ENCODE results near the gene ADAMTS12. TPM values are rescaled to one million over a fixed set of nuclear protein-coding genes. Genes with fewer than 3 reads are reported as not detected.

The ADAMTS12 gene
- total RNA-seq, 1 experiment from 2014 or later = 6.2 TPM

- Mint-ChIP-seq H3K9me3 (no peaks in the 10 kb centered on the region), H3K27me3 (ENCODE audit: low read depth) (no peaks in the 10 kb centered on the region), H3K36me3 (ENCODE audit: insufficient read depth in 1 of 3, low read depth in 3 of 3) (peaks cover 12 to 30% (median 23%) of the 10 kb centered on the region in 3 experiments; a peak in 6 of 7 replicates), H3K27ac (peak overlapping the region; percentile 47 to 89 (median 85); a peak in 4 of 7 replicates), H3K4me3 (no peak overlapping the region), H3K4me1 (peaks cover 30 to 38% of the 10 kb centered on the region in 2 experiments)
- no peak overlapping the region for H2AFZ ChIP-seq (ENCODE audit: low read length)
- no peak overlapping the region for H3K14ac ChIP-seq (ENCODE audit: insufficient read depth, low read length)
- H3T11ph ChIP-seq (ENCODE audit: low read length) = no peak overlapping the region
- H3K23me2 ChIP-seq (ENCODE audit: insufficient read length, low read depth, low read length, poor library complexity, severe bottlenecking) = no peaks in the 10 kb centered on the region
- H3K23ac ChIP-seq (ENCODE audit: insufficient read length, low read depth, low read length) = no peak overlapping the region
- no peaks in the 10 kb centered on the region for H3K27me3 ChIP-seq (ENCODE audit: insufficient read depth, low read length)
- H3K79me2 ChIP-seq (ENCODE audit: insufficient read depth, low read length) = no peaks in the 10 kb centered on the region
- H3K9ac ChIP-seq (ENCODE audit: extremely low read depth, insufficient read length, low read length) = no peak overlapping the region
- no peak overlapping the region for H4K8ac ChIP-seq (replicated peaks; ENCODE audit: insufficient read length, low read depth, low read length)
- H2AK5ac ChIP-seq (ENCODE audit: insufficient read length, low read length) = no peak overlapping the region
- no peak overlapping the region for H3K18ac ChIP-seq (ENCODE audit: insufficient read length, low read depth, low read length)
- H2BK20ac ChIP-seq (ENCODE audit: low read depth, low read length, poor library complexity, severe bottlenecking) = no peak overlapping the region
- H3K4me2 ChIP-seq (ENCODE audit: insufficient read depth, insufficient read length, low read length) = no peak overlapping the region
- no peaks in the 10 kb centered on the region for H3K79me1 ChIP-seq (ENCODE audit: insufficient read depth, low read depth, low read length, poor library complexity, severe bottlenecking)
- no peak overlapping the region for H4K91ac ChIP-seq (ENCODE audit: insufficient read length, low read depth, low read length)
- no peaks in the 10 kb centered on the region for H4K20me1 ChIP-seq (ENCODE audit: control insufficient read depth, insufficient read depth, insufficient read length)
- no peak overlapping the region for H3K27ac ChIP-seq (ENCODE audit: insufficient read length, low read depth, low read length)
- H2BK120ac ChIP-seq (ENCODE audit: low read depth, low read length, poor library complexity, severe bottlenecking) = no peak overlapping the region
- H3K4me1 ChIP-seq (ENCODE audit: insufficient read depth, low read length) = no peaks in the 10 kb centered on the region
- no peak overlapping the region for H3K56ac ChIP-seq (ENCODE audit: insufficient read length, low read depth, low read length)
- DNase-seq = peak; percentile 67
- WGBS (ENCODE audit: extremely low coverage, insufficient read length, low lambda C conversion rate) = no CpG with 5 or more reads among the region's 7 CpGs
- H3K9me3 ChIP-seq (ENCODE audit: control insufficient read depth, low read depth, low read length) = no peaks in the 10 kb centered on the region
- TF ChIP-seq CTCF (conservative IDR thresholded peaks at IDR 0.05) = no peak
- no peak overlapping the region for H2BK5ac ChIP-seq (ENCODE audit: insufficient read length, low read length)
- no peak overlapping the region for H4K5ac ChIP-seq (ENCODE audit: insufficient read length, low read depth, low read length)
- H2BK12ac ChIP-seq (ENCODE audit: insufficient read length, low read depth, low read length) = no peak overlapping the region
- H3K4ac ChIP-seq (ENCODE audit: low read depth, low read length) = no peak overlapping the region
- H2BK15ac ChIP-seq (ENCODE audit: low read depth, low read length) = no peak overlapping the region
Observed at GRCh38 chr5:33482335-33482734, 409.5 kb downstream of the ADAMTS12 start.

All from H9 (cell line).